ENCODE results near the gene UAP1.

The UAP1 gene

DNA sequence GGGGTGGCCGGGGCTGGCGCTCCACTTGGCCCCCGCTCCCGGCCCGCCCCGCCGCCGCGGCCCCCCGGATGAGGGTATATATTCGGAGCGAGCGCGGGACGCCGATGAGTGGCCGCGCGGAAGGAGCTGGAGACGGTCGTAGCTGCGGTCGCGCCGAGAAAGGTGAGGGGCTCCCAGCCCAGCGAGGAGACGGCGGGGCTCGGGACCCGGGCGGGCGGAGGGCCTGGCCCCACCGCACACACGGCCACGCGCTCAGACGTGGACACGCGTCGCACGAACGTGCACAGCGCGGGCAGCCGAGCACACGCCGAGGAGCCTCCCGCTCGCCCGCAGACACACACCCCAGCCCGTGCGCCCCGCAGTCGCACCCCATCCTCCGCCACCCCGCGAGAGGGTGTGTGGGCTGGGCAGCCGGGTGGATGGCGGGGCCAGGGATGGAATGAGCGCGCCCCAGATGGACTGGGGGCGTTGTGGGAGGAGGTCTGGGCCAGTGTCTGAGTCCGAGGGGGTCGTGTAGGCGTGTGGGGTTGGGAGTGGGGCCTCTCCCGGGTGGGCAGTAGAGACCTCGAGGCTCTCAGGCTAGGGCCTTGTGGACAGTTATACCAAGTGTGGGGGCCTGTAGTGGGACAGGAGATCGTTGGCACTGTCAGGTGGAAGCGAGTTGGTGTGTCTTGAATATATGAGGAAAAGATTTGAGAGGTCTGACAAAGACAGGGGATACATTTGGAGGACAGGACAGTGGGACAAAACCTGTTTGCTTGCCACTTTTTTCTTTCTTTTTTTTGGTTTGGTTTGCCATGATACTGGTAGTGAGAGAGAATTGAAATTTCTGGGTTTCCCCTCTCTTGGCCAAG lies at the start of gene UAP1:
UAP1 (plus strand) TSS at position 107 of the 854 bp plus-strand sequence. CDS start 4,347 bp downstream, outside the sequence.
- DNase-seq (ENCODE audit: low read depth), result peak; percentile 66

- no peak for DNase-seq (ENCODE audit: low read depth)
These were observed 34.2 kb upstream of the UAP1 start for GRCh38 chr1:162527314-162527713.

- no peak for DNase-seq (ENCODE audit: low read depth)
These were observed 31.1 kb upstream of the UAP1 start for GRCh38 chr1:162530307-162530987.

GRCh38 chr1:162530988-162531319 lies 30.6 kb upstream of the UAP1 start:
- no peak for DNase-seq (ENCODE audit: low read depth)

DNA sequence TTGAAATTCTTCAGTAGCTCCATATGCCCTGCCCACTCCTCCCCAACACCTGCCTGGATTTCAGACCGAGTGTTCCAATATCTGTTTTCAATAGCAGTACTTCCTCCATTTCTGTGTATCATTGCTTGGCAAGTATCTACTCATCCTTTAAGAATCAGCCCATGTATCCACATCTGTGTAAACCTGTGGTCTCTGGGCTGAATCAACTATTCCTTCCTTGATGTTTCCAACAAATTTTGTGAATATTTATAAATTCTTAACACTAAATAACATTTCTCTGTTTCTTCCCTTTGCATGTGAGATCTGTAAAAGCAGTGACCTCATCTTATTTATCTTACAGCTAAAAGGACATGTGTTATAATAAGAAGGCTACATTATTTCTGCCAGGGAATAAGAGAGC lies 26.0 kb upstream of the UAP1 start:
- no peak for DNase-seq (ENCODE audit: low read depth)

- no peak for DNase-seq (ENCODE audit: low read depth)
These were observed 25.0 kb upstream of the UAP1 start for GRCh38 chr1:162536511-162536910.

GRCh38 chr1:162537216-162537615 lies 24.3 kb upstream of the UAP1 start:
- DNase-seq (ENCODE audit: low read depth), result no peak

DNA sequence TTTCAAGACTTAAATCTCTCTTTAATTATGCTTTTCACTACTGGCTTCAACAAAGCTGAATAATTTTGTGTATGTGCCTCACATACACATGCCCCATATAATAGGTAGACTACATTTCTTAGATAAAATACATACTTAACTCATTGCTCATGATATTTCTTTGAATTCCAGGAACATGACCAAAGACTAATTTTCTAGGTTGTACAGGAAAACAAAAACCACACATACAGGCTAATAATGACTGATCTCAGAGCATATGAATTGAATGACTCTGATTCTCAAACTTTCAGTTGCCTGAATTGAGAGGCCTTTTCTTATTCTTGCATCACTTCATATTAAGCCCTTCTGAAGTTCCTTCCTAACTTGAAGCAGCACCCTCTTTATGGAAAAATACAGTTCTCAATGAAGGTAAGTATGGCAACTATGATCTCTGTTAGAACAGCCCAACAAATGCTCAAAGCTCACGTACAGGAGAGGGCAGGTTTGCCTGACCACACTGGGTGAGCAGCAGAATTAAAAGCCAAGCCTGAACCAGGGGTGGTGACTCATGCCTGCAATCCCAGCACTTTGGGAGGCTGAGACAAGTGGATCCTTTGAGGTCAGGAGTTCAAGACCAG lies 22.6 kb upstream of the UAP1 start:
- DNase-seq (ENCODE audit: low read depth), result peak; percentile 89

GRCh38 chr1:162541619-162542141 lies 19.8 kb upstream of the UAP1 start:
- peak; percentile 91 for DNase-seq (ENCODE audit: low read depth)

- no peak for DNase-seq (ENCODE audit: low read depth)
These were observed 18.3 kb upstream of the UAP1 start for GRCh38 chr1:162543228-162543627.

DNA sequence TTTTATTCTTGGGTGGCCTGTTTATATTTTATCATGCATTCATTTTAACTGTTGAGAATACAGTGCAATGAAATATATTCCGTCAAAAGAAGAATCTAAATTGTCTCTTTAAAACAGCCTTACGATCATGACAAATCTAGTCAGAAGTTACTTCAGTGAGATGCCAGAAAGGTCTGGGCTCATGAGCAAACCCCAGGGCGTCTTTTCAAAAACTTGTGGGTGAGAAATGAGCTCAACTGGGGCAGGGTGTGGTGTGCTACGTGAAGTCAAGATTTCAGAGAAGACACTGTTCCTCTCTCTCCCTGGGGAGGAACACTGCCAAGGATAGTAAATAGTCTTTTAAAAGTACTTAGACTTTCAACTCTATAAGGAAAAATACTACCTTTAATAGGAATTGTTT lies 13.4 kb upstream of the UAP1 start:
- no peak for DNase-seq (ENCODE audit: low read depth)

- no peak for DNase-seq (ENCODE audit: low read depth)
These were observed 12.5 kb upstream of the UAP1 start for GRCh38 chr1:162549001-162549400.

DNA sequence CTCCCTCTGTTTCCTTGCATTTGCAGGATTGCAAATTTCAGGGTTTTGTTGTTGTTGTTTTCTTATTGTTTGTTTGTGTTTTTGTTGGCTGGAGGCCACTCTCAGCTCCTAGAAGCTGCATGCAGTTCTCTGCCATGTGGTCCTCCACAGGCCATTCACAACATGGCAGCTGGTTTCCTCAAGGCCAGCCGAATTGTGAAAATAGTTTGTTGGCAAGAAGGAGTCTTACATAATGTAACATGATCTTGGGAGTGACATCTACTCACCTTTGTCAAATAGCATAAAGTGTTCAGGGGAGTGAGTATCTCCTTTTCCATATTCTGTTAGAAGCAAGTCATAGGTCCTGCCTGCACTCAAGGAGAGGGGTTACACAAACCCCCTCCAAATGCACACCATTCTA lies 10.6 kb upstream of the UAP1 start:
- no peak for DNase-seq (ENCODE audit: low read depth)

DNA sequence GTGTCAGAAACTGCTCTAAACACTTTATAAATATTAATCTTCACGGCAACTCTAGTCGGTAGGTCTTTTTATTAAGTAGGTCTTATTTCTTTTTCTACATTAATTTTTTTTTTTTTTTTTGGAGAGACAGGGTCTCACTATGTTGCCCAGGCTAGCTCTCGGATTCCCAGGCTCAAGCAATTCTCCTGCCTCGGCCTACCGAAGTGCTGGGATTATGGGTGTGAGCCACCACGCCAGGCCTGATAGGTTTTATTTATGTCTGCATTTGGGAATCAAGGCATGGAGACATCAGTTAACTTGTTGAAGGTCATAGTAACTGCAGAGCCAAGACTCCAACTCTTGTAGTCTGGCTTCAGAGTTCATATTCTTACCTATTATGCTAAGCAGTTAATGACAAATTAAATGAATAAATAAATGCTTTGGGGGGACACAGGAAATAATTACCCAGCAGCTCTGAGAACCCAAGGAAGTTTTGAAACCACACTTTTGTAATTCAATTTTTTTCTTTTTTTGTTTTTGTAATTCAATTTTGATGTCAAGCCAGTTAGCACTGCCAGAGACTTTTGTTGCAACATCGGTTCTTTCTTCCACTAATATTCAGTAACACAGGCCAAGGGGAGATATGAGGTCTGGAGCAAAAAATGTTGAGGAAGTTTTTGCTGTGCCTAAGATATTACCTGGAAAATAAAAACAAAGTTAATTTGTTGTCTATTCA lies 9.4 kb upstream of the UAP1 start:
- DNase-seq (ENCODE audit: low read depth), result no peak

- DNase-seq (ENCODE audit: low read depth), result no peak
These were observed 8.8 kb upstream of the UAP1 start for GRCh38 chr1:162552684-162553252.

- no peak for DNase-seq (ENCODE audit: low read depth)
These were observed 7.3 kb upstream of the UAP1 start for GRCh38 chr1:162554258-162554657.

GRCh38 chr1:162557536-162557935 lies 4.0 kb upstream of the UAP1 start:
- no peak for DNase-seq (ENCODE audit: low read depth)

DNA sequence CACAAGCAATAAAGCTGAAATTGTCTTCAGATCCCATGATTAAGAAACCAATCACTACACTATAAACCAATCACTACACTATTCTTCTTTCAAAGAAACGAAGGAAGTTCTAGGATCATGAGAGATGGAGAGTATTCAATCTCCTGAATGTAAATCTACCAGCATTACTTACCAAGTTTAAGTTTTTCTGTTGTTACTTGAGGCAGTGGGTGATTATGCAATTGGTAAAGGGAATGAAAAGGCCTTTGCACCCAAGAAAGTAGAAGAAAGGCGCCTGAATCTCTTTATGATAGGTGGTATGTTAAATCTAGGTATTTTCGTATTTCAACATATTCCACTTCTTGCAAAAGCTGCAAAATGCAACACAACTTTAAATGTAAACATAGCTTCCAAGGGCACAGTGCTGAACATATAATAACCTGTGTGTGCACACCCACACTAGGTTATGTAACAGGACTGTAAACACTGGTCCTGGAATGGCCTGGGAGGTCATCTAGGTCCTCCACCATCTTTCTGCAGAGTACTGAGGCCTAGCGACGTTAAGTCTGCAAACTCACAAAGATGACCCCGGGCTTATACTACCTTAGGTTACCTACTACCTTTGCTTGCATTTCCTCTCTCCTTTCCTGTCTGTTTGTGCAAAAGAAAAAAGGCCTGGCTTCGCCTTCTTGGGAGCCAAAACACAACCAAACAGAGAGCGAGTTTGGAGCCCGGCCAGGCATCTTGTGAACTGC lies 1.1 kb upstream of the UAP1 start:
- DNase-seq (ENCODE audit: low read depth), result no peak

DNA sequence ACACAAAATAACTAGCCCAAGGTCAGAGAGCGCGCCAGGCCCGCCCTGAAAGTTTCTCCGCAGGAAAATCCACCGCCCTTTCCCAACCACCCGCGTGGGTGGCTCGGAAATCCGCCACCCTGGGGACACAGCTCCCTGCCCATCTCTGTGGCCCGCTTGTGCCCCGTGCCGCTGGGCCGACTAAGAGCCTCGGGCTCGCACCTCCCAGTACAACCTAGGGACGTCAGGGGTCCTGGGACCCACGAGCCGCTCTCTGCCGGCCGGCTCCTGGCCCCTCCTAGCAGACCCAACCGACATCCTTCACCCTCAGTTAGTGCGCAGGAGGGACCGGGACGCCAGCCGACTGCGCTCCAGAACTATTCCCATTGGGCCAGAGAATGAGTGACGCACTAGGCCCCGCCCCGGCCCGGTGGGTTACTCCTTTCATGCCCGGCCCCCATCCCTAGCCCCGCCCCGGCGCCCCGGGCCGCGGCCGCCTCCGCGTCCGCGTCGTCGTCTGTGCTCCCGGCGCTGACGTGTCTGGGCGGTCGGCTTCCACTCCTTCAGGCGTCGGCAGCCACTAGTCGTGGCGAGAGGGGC lies 396 bp upstream of the UAP1 start:
- peak; percentile 84 for DNase-seq (ENCODE audit: low read depth)

GRCh38 chr1:162562470-162562828 lies 927 bp downstream of the UAP1 start:
- DNase-seq (ENCODE audit: low read depth), result peak; percentile 23

DNA sequence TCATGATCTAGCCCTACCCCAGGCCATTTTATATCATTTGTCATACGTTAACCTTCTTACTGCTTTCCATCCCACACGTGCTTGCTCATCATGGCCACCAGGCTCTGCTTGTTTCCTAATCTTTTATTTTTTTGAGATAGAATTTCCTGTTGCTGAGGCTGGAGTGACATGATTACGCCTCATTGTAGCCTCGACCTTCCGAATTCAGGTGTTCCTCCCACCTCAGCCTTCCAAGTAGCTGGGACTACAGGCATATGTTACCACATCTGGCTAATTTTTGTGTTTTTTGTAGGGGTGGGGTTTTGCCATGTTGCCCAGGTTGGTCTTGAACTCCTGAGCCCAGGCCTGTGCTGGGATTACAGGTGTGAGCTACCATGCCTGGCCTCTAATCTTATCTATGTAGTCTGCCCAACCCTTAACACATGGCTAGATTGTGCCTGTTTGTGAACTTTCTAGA lies 3.3 kb downstream of the UAP1 start:
- no peak for DNase-seq (ENCODE audit: low read depth)
